ENCODE data around the gene KLHL29.

Gene KLHL29

GRCh38 chr2:23583467-23583866 lies 198.5 kb downstream of the KLHL29 start:
- TF ChIP-seq, protein P1, sequence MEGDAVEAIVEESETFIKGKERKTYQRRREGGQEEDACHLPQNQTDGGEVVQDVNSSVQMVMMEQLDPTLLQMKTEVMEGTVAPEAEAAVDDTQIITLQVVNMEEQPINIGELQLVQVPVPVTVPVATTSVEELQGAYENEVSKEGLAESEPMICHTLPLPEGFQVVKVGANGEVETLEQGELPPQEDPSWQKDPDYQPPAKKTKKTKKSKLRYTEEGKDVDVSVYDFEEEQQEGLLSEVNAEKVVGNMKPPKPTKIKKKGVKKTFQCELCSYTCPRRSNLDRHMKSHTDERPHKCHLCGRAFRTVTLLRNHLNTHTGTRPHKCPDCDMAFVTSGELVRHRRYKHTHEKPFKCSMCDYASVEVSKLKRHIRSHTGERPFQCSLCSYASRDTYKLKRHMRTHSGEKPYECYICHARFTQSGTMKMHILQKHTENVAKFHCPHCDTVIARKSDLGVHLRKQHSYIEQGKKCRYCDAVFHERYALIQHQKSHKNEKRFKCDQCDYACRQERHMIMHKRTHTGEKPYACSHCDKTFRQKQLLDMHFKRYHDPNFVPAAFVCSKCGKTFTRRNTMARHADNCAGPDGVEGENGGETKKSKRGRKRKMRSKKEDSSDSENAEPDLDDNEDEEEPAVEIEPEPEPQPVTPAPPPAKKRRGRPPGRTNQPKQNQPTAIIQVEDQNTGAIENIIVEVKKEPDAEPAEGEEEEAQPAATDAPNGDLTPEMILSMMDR (IDR thresholded peaks at IDR 0.05) = no peak

GRCh38 chr2:23584054-23584745 lies 199.2 kb downstream of the KLHL29 start:
- TF ChIP-seq, protein P1 (IDR thresholded peaks at IDR 0.05) = no peak

DNA sequence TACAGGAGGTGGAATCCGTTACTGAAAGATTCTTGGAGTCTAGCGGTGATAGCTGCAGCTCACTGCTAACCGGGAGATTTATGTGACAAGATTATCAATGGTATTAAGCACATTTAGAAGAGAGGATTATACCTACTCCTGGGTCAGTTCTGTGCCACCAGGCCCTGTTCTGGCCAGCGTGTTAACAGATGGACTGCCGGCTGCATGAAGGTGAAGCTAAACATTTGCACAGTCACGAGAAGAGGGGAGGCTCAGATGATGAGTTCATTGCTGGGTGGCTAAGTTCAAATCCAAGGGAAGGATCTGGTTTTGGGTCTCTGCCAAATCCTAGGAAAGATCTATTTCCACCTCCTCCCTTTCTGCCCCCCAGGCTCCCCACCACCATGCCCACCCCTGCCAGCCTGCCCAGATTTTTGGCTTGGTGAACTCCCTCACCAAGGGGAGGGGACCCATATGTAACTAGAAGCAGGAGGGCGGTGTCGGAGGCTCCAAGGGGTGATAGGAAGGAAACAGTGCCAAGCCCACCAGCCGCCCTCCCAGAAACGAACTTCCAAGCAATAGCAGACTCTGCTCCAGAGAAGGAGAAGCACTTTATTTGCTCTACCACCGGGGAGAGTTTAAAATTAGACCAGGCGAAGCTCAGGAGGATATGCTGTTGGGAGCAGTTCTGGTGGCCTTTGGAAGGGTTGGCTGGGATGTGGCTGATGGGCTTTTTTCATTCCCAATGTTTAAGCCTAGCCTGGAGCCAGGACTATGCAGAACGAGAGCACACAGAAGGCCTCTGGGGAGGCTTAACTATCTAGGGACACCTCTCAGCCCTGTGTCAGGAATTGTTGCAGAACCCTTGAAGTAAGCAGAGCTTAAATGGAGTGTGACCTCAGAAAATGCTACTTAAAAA lies 200.5 kb downstream of the KLHL29 start:
- TF ChIP-seq, protein P1 (IDR thresholded peaks at IDR 0.05) = no peak

DNA sequence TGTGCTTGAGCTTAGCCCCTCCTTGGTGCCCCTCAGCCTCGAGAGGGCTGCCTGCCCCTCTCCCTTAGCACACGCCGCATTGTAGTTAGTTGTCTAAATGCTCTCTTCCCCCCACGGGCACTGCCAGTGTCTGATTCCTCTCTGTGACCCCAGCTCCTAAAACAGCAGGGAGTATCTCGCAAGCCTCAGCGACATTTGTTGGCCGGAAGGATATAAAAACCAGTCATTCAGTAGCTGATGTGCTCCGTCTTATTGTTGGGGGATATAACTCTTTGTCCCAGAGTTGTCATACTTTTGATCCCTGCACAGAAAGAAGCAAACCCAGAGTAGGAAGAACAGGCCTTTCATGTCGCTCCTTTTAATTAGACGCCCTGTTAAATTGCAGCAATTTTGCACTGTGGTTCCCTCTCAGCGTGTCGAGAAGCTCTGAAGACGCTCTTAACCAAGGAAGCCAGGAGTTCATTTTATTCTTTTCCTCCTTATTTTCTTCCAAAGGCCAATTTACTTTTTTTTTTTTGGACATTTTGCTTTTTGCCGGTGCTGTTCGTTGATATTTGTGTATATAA lies 201.8 kb downstream of the KLHL29 start:
- TF ChIP-seq, protein P1 (IDR thresholded peaks at IDR 0.05) = no peak

DNA sequence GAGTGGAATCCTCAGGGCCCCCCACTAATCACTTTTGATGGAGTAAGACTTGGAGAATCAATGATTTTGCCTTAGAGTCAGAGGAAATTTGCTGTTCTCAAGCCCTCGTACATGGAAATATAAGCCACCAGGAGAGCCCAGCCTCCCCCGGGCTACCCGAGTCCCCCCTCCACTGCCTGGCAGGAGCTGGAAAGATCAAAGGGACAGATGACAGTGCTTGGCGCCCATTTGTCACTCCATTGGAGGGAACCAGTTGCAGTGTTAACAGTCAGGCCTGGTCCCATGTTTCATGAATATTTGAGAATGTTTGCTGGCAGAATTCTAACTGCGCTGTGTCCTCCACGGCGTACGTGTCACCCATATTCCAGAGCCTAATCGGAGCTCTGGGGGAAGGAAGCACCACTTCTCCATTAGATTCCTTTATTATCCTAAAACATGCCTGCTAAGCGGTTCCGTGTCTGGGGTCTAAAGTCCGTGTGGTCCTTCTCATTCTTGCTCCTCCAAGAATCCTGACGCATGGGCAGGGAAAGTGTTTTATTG lies 202.4 kb downstream of the KLHL29 start:
- TF ChIP-seq, protein P1 (IDR thresholded peaks at IDR 0.05) = no peak

DNA sequence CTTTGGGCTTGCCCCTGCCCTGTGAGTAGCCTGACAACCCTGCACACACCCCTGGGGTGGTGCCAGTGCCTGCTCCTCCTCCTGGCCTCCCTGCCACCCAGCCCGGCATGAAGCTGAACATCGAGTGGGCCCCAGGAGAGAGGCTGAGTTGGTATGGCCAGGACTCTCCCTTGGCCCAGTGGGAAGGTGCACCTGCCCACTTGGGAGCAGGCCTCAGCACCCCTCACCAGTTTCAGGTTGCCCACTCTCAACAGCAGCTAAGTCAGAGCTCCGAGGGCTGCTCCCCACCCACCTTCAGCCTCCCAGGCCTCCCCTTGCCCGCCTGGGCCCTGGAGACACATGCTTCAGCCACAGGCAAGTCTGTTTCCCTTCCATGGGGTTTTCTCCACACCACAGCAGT lies 203.1 kb downstream of the KLHL29 start:
- TF ChIP-seq, protein P1 (IDR thresholded peaks at IDR 0.05) = no peak

- TF ChIP-seq, protein P1 (IDR thresholded peaks at IDR 0.05) = no peak
Measured at GRCh38 chr2:23588508-23589201, 203.7 kb downstream of the KLHL29 start.

All from LNCAP (cell line).